GM23248 (cell line): ENCODE results near the gene DHDH. TPM values are rescaled to one million over a fixed set of nuclear protein-coding genes. Genes with fewer than 3 reads are reported as not detected.
"Not testable (repeated sequence)": the region's sequence is repeated elsewhere in the genome, so short reads cannot be mapped to it uniquely, and the experiment has no call there.

Experiments
- DNase-seq: peaks from one replicate; pipeline ENCODE4 v3.0.0-alpha.2; 2015
- H2AFZ ChIP-seq: fragments of 200-600 bp; sonication (generic); 2 replicates; pipeline ENCODE4 v1.6.1; 2016; ENCODE audit warnings: antibody characterized with exemption
- H3F3A ChIP-seq: fragments of 200-600 bp; sonication (generic); 2 replicates; pipeline ENCODE4 v1.6.1; 2016; ENCODE audit warnings: mild to moderate bottlenecking, antibody characterized with exemption, mixed run types; ENCODE audit not compliant: insufficient read depth
- H3K27ac ChIP-seq: fragments of 200-600 bp; sonication (generic); 2 replicates; pipeline ENCODE4 v1.5.1; 2016; ENCODE audit warnings: mild to moderate bottlenecking
- H3K27me3 ChIP-seq: fragments of 200-600 bp; sonication (generic); replicated peaks from 2 replicates; pipeline ENCODE4 v1.6.1; 2016; ENCODE audit warnings: mild to moderate bottlenecking; ENCODE audit not compliant: insufficient read depth
- H3K36me3 ChIP-seq: fragments of 200-600 bp; sonication (generic); 2 replicates; pipeline ENCODE4 v1.6.1; 2016; ENCODE audit warnings: low read depth, mild to moderate bottlenecking
- H3K4me1 ChIP-seq: fragments of 200-600 bp; sonication (generic); 2 replicates; pipeline ENCODE4 v1.6.1; 2016; ENCODE audit warnings: mild to moderate bottlenecking; ENCODE audit not compliant: insufficient read depth
- H3K4me2 ChIP-seq: fragments of 200-600 bp; sonication (generic); one replicate; pipeline ENCODE4 v1.6.1; 2016; ENCODE audit warnings: mild to moderate bottlenecking; ENCODE audit not compliant: unreplicated experiment
- H3K4me3 ChIP-seq: fragments of 200-600 bp; sonication (generic); 2 replicates; pipeline ENCODE4 v1.5.1; 2016; ENCODE audit warnings: mild to moderate bottlenecking
- H3K79me2 ChIP-seq: fragments of 200-600 bp; sonication (generic); 2 replicates; pipeline ENCODE4 v1.6.1; 2016; ENCODE audit warnings: mild to moderate bottlenecking; ENCODE audit not compliant: insufficient read depth
- H3K9ac ChIP-seq: fragments of 200-600 bp; sonication (generic); 2 replicates; pipeline ENCODE4 v1.6.1; 2016; ENCODE audit warnings: mild to moderate bottlenecking
- H3K9me2 ChIP-seq: fragments of 200-600 bp; sonication (generic); 2 replicates; pipeline ENCODE4 v1.6.1; 2016; ENCODE audit warnings: mixed run types, mild to moderate bottlenecking, moderate library complexity; ENCODE audit not compliant: insufficient read depth
- H3K9me3 ChIP-seq: fragments of 200-600 bp; sonication (generic); one replicate; pipeline ENCODE4 v1.6.1; 2017; ENCODE audit warnings: low read depth
- H4K20me1 ChIP-seq: fragments of 200-600 bp; sonication (generic); 2 replicates; pipeline ENCODE4 v1.6.0; 2016; ENCODE audit not compliant: insufficient read depth
- EZH2 ChIP-seq: fragments of 200-600 bp; sonication (generic); IDR thresholded peaks from 2 replicates; pipeline ENCODE4 v1.6.1; 2018; ENCODE audit warnings: antibody characterized with exemption, mild to moderate bottlenecking; ENCODE audit not compliant: insufficient read depth, poor library complexity, severe bottlenecking
- EZH2phosphoT487 ChIP-seq: fragments of 200-600 bp; sonication (generic); IDR thresholded peaks from 2 replicates; pipeline ENCODE4 v1.6.1; 2018; ENCODE audit warnings: antibody characterized with exemption, moderate library complexity, mild to moderate bottlenecking, low read depth; ENCODE audit not compliant: insufficient read depth
- WGBS, 2 experiments: methylation state at CpG; one replicate each; pipeline ENCODE4 v1.1.6; 2015 to 2017; ENCODE audit warnings: low lambda C conversion rate in 2 of 2, low coverage in 1 of 2; ENCODE audit errors: missing lambda C conversion rate in 2 of 2; 5-methylcytosine and 5-hydroxymethylcytosine counted together
- in situ Hi-C: fragments of 300-500 bp; cut with MboI; formaldehyde crosslinking; loops from 2 replicates; pipeline ENCODE4 v1.15.0; 2020
- polyA plus RNA-seq: library from polyadenylated mRNA; unstranded; fragments of >200 nt; fragmentation: Nextera tagmentation; extraction: Ambion mirVana; gene quantifications from 2 replicates; pipeline ENCODE4 v1.2.1, GENCODE V29; 2016
- total RNA-seq: library from RNA; depleted of rRNA; stranded (reverse); fragments of >200 nt; shearing (Covaris generic); gene quantifications from 2 replicates; pipeline ENCODE4 v1.2.3, GENCODE V29; 2014

Gene DHDH
- total and polyA plus RNA-seq, 2 experiments from 2014 or later, result not detected

DNA sequence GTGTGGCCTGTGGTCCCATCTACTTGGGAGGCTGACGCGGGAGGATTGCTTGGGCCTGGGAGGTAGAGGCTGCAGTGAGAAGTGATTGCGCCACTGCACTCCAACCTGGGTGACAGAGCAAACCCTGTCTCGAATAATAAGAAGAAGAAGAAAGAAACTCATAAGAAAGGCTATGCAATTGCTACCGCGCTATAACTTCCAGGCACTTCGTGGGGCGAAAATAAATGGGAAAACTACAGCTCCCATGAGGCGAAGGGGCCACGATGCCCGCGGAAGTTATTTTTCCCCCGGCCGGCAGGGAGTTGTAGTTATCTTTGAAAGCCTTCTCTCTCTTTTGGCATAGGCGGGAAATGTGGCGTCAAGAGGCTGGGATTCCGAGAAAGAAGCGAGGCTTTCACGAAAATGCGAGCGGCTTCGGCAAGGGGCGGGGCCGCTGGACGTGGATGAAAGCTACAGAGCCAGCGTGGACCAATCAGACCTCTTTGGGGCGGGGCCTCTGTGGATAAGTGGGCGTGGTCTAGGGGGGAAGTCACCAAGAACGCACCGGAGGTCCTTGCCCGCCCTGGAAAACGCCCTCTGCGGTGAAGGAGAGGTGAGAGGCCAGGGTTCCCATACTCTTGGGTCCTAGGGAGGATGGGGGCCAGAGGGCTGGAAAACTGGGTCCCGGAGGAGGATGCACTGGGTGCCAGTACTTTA lies 33.6 kb upstream of the DHDH start, which contains the start of gene NUCB1:
Gene NUCB1 (plus strand): TSS at position 532 of the 696 bp plus-strand sequence. CDS start 485 bp downstream, outside the sequence.
- Histone ChIP-seq H3K4me3 (peak within 1 kb of the TSS; percentile 92), H3K27me3 (no peaks in the 10 kb centered on the region), H3K9ac (peak within 1 kb of the TSS; percentile 92), H3K4me1 (no peaks in the 10 kb centered on the region), H3K9me3 (no peaks in the 10 kb centered on the region), H3K79me2 (peaks cover 36% of the 10 kb centered on the region), H4K20me1 (no peaks in the 10 kb centered on the region), H3F3A (no peaks in the 10 kb centered on the region), H3K27ac (peak within 1 kb of the TSS; percentile 50), H2AFZ (peak within 1 kb of the TSS; percentile 81), H3K4me2 (peak within 1 kb of the TSS; percentile 84), H3K9me2 (no peaks in the 10 kb centered on the region), H3K36me3 (peaks cover 5% of the 10 kb centered on the region; the same call in 1 of the 2 replicates)
- TF ChIP-seq EZH2, result no peak
- TF ChIP-seq EZH2phosphoT487, result no peak
- DNase-seq, result peak; percentile 100
- in situ Hi-C loops, result no loop called here
- 7 to 8% methylated on average over 34 of the region's 34 CpGs for WGBS, 2 experiments

DNA sequence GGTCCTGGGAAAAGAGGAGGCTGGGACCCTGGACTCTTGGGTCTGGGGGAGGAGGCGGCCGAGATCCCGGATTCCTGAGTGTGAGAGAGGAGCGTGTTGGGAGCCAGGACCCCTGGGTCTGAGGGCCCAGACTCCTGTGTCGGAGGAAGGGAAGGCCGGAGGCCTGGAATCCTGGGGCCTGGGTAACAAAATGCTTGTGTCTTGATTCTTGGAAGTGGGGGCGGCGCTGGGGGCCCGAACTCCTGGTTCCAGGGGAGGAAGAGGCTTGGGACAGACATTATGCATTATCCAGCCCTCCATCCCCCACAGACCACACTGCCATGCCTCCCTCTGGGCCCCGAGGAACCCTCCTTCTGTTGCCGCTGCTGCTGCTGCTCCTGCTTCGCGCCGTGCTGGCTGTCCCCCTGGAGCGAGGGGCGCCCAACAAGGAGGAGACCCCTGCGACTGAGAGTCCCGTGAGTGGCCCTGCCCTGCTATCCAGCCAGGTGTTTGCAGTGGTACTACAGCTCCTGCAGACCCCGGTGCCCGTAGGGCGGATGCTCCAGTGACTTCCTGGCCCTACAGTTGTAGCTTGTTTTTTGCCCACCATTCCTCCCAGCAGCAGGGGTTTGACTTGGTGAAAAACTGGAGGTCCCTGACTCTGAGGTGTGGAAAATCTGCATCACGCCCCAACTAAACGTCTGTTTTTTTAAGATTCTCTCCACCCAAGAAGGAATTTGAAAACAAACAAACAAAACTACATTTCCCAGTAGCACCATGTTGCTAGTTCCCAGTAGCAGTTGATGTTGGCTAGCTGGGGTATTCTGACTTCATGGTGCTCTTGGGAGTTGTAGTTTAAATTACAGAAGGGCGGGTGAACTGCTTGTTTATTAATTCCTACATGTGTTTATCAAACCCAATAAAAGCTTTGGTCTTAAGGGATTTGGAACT lies 32.8 kb upstream of the DHDH start:
- no peak for TF ChIP-seq EZH2phosphoT487
- Histone ChIP-seq H3F3A (no peaks in the 10 kb centered on the region), H3K9me3 (no peaks in the 10 kb centered on the region), H3K36me3 (peaks cover 10% of the 10 kb centered on the region; the same call in 1 of the 2 replicates), H3K27ac (peak overlapping the region; percentile 50), H3K4me1 (no peaks in the 10 kb centered on the region), H3K79me2 (peaks cover 37% of the 10 kb centered on the region), H3K27me3 (no peaks in the 10 kb centered on the region), H3K9ac (peak overlapping the region; percentile 92), H3K4me2 (peak overlapping the region; percentile 84), H4K20me1 (no peaks in the 10 kb centered on the region), H3K4me3 (peak overlapping the region; percentile 92), H3K9me2 (no peaks in the 10 kb centered on the region), H2AFZ (peak overlapping the region; percentile 66)
- DNase-seq, result peak; percentile 65
- in situ Hi-C loops, result no loop called here
- 3 to 5% methylated on average over 18 to 24 of the region's 24 CpGs for WGBS, 2 experiments

DNA sequence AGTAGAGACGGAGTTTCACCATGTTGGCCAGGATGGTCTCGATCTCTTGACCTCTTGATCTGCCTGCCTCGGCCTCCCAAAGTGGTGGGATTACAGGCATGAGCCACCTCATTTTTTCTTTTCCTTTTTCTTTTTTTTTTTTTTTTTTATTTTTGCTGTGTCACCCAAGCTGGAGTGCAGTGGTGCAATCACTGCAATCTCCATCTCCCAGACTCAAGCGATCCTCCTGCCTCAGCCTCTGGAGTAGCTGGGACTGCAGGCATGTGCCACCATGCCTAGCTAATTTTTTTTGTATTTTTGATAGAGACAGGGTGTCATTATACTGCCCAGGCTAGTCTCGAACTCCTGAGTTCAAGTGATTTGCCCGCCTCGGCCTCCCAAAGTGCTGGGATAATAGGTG lies 31.2 kb upstream of the DHDH start:
- H3K27me3 ChIP-seq, H3K9me3 ChIP-seq, H3K27ac ChIP-seq, in situ Hi-C loops, H3K9ac ChIP-seq, H3K4me1 ChIP-seq, H3K9me2 ChIP-seq, H3K36me3 ChIP-seq, H3F3A ChIP-seq, H3K4me2 ChIP-seq, H4K20me1 ChIP-seq, DNase-seq, H2AFZ ChIP-seq, H3K4me3 ChIP-seq: not testable (repeated sequence)
- WGBS, 2 experiments, result 96 to 98% methylated on average over 7 of the region's 7 CpGs
- H3K79me2 ChIP-seq, result peaks cover 37% of the 10 kb centered on the region

DNA sequence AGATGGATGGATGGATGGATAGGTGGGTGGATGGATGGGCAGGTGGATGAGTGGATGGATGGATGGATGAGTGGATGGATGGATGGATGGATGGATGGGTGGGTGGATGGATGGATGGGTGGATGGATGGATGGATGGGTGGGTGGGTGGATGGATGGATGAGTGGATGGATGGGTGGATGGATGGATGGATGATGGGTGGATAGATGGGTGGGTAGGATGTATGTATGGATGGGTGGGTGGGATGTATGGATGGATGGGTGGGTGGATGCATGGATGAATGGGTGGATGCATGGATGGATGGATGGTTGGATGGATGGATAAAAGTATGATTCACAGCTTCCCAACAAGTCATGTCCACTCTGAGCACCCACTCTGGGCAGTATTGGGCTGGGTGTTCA lies 29.7 kb upstream of the DHDH start:
- H3K9me3 ChIP-seq, H3K9ac ChIP-seq, H2AFZ ChIP-seq, H3K4me1 ChIP-seq, H3K4me2 ChIP-seq, DNase-seq, H4K20me1 ChIP-seq, in situ Hi-C loops, H3K36me3 ChIP-seq, H3K9me2 ChIP-seq, H3K27me3 ChIP-seq, H3K27ac ChIP-seq, H3F3A ChIP-seq, H3K4me3 ChIP-seq: not testable (repeated sequence)
- H3K79me2 ChIP-seq, result peaks cover 37% of the 10 kb centered on the region
